Endometrial microvascular endothelial cells (primary cell): Measurements from ENCODE around the gene LRCH3. TPM values are rescaled to one million over a fixed set of nuclear protein-coding genes. Genes with fewer than 3 reads are reported as not detected.

Source experiments
- in situ Hi-C: cut with HindIII; loops from 2 replicates; pipeline ENCODE4 v1.10.0; 2017; ENCODE audit warnings: low sequenced_read_pairs, low pct_unique_long_range_greater_than_20kb; ENCODE audit errors: inconsistent ontology term
- total RNA-seq: library from RNA; depleted of rRNA; stranded (reverse); fragments of >200 nt; gene quantifications from one replicate; pipeline ENCODE4 v1.2.3, GENCODE V29; 2015; ENCODE audit errors: inconsistent ontology term

The LRCH3 gene
- total RNA-seq, 1 donor from 2014 or later: 32.1 TPM

DNA sequence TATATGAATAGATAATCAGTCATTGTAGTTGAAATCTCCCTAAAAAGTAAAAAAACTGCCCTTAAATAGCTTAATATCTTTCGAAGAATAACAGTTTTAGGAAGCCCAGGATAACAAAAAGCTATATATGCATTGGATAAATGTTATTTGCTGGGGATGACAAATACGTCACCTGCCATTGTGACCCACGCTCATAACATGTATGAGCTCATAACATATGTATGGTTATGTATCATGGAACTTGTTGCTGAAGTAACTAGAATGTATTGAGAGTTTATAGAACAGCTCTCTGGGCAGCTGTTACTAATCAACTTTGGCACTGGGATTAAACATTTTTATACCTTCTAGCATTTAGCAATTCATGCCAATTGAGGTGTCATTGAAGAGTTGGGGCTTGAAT, 1.7 kb upstream of the LRCH3 start:
- in situ Hi-C loops: no loop called here

DNA sequence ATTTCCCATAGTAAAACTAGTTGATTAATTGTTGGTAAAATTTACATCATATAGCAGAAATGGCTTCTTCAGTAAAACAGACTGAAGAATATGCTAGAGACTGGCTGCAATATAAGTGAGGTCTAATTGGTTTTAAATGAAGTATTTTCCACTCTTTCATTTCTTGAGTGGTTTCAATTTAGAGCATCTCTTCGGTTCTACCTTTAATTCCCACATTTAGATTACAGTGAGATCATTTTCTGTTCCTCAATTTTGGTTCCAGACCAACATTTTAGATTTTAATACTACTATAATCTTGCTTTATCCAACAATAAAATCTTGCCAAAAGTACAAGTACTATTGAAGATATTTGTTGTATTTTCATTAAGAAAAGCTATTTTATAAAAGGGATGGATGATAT, 1.0 kb upstream of the LRCH3 start:
- in situ Hi-C loops: no loop called here

DNA sequence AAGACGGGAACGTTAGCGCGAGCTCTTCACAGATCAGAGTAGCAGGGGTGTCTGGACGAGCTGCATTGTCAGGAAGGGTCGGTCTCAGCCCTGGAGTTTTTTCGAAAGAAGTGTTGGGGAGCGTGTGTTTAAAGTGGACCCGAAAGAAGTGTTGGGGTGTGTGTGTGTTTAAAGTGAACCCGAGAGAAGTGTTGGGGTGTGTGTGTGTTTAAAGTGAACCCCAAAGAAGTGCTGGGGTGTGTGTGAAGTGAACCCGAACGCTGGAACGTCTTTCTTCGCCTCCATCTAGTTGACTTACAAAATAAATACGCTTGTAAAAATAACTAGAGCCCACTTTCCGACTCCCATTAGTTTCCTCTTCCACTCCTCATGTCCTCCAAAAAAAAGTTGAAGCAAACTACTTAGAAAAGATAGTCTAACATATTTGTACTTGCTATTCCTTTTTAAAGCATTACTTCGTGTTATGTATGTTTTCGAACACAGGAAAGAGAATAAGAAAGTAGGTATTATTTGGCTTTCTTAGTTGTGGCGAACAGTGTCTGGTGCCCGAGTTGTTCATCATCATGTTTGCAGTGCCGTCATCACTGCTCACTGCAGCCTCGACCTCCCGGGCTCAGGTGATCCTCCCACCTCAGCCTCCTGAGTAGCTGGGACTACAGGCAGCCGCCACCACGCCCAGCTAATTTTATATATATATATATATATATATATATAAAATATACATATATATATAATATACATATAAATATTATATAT, 1.0 kb downstream of the LRCH3 start:
- in situ Hi-C loops: no loop called here

DNA sequence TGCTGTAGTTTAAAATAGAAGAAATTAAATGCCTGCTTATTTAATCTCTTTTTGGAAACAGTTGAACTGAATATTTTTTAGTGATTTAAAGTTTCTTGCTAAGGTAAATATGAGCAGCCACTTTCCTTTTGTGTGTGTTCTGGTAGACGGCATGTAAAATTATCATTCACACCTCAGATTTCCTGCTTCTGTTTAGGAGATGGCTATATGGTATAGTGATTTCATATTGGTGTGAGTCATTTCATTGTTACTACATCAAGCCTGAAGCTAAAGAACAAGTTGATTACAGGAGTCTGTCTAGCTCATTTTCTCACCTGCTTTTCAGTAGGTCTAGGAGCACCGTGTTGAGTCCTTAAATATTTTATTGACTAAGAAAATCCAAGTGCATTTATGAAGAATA, 2.2 kb downstream of the LRCH3 start:
- in situ Hi-C loops: no loop called here

DNA sequence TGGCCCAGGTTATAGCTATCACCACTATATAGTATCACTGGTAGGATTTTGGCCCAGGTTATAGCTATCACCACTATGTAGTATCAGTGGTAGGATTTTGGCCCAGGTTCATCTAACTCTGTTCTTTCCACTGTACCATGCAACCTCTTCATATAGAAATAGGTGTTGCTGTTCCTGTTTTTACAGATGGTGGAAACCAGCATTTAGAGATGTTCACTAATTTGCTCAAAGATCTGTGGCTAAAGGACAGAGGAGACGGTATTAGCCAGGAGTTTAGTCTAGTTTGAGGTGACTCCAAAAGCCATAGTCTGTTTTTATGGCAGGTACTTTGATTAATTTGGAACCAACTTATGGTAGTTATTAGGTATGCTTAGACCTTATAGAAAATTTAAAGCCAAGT, 3.1 kb downstream of the LRCH3 start:
- in situ Hi-C loops: no loop called here

DNA sequence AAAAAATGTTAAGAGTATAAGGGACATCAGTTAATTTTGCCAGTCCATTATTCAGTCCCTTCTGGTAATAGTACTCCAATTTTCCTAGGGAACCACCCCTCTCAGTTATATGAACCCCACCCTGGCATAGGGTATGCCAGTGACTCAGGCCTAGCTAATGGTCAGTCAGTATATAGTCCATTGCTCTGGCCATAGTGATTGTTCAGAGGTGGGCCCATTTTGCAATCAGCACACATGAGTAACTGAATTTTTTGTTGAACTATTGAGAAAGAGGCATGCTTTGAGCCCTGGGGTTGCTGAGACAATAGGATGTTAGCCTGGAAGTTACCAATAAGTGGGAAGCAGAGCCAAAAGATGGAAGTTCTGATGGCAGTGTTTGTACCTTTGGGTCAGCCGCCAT, 4.1 kb downstream of the LRCH3 start:
- in situ Hi-C loops: no loop called here

DNA sequence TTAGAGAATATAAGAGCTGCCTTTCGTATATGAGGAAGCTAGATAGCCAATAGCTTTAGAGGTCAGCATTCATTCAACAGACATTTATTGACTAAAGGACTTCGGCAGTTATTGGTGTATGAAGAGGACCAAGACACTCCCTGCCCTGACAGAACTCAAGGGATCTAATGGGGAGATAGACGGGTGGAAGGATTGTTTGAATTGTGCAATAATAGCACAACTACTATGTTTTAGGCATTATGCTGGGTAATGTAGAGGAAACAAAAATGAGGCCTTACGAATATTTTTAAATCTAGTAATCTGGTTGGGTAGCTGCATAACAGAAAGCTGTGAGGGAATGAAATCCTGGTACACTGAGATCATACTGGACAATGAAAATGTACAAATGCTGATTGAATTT, 5.0 kb downstream of the LRCH3 start:
- in situ Hi-C loops: no loop called here

DNA sequence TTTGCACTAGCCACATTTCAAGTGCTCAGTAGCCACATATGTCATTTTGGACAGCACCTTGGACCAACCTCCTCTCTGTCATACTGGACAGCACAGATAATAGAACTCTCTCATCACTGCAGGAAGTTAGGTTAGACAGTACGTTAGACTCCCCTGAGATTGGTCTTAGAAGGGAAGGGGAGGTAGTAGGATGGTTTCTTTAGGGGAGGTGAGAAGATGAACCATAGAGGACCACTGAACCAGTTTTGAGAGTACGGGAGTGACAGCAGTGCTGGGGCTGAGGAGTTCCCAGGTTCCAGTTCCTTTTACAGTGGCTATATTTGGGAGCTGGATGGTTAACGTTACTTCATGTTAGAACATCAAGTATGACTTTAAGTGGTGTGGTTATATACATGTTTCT, 7.8 kb downstream of the LRCH3 start:
- in situ Hi-C loops: no loop called here

DNA sequence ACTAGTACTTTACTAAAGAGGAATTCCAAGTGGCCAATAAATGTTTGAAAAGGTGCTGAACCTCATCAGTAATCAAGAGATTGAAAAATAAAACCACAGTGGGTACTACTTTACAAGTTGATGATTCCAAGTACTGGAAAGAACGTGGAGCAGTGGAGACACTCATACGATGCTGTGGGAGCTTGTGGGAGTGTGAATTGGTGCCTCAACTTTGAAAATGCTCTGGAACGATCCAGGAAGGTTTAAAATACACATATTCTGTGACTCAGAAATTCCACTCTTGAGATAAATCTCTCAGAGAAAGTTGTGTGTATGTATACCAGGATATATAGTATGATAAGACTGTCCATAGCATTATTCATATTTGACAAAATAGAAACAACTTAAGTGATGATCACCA, 9.3 kb downstream of the LRCH3 start:
- in situ Hi-C loops: no loop called here

DNA sequence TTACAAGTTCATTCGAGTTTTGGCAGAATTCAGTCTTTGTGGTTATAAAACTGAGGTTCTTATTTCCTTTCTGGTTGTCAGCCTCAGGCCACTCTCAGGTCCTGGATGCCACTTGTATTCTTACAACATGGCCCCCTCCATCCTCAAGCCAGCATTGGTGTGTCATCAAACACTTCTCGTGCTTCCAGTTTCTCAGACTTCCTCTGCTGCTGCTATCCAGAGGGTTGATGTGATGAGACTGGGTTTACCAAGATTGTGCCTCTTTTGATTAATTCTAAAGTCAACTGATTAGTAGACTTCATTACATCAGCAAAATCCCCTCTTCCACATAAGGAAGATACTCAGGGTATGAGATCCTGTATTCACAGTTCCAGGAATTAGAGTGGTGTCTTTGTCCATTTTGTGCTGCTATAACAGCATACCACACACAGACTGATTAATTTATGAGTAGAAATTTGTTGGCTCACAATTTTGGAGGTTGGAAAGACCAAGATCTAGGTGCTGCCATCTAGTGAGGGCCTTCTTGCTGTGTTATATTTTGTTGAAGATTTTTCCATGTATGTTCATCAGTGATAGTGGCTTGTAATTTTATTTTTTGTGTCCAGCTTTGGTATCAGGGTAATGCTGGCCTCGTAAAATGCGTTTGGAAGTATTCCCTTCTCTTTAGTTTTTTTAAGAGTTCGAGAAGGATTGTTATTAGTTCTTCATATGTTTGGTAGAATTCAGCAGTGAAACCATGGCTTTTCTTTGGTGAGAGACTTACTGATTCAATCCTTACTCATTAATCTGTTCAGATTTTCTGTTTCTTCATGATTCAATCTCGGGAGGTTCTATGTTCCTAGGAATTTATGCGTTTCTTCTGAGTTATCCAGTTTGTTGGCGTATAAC, 11.1 kb downstream of the LRCH3 start:
- in situ Hi-C loops: no loop called here

DNA sequence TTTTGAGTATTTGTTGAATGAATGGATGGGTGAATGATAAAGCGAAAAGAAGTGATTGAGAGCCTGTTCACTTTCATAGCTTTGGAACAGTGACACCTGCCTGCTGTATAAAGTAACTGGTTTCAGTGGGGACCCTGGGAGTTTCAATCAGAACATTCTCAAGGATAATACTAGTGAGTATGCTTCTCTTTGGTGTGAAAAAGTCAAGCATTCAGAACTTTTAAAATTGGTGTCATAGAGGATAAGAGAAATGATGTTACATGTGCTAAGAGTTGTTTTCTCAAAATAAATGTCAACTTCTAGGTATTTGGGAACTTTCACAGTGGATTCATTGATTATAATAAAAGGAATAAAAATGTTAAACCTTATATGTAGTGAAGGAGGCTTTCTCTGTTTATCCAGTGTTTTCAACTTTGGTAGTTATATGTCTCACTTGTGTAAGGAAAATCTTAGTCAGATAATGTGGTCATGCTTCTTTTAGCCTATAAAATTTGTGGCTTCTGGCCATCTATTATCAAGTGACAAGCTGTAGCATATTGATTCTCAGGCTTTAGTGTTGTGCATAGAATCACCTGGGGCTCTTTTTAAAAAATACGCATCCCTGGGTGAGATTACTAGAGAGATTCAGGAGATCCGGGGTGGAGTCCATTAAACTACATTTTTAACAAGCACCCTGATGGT, 11.9 kb downstream of the LRCH3 start:
- in situ Hi-C loops: no loop called here

DNA sequence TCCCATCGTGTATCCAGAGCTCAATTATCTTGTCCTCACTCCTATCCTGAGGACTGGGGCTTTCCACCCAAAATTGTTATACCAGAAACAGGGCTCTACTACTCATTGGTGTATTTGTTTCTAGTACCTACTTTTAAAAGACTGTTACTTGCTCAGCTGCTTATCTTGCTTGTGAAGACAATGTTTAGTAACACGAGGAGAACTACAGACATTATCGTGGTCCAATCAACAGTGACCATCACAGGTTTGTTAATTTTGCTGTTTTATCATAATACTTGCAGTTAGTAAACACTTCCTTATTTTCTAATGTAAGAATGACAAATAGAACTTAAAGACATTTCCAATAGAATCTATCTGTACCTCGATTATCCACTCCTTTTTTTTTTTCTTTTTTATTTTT, 13.5 kb downstream of the LRCH3 start:
- in situ Hi-C loops: no loop called here

DNA sequence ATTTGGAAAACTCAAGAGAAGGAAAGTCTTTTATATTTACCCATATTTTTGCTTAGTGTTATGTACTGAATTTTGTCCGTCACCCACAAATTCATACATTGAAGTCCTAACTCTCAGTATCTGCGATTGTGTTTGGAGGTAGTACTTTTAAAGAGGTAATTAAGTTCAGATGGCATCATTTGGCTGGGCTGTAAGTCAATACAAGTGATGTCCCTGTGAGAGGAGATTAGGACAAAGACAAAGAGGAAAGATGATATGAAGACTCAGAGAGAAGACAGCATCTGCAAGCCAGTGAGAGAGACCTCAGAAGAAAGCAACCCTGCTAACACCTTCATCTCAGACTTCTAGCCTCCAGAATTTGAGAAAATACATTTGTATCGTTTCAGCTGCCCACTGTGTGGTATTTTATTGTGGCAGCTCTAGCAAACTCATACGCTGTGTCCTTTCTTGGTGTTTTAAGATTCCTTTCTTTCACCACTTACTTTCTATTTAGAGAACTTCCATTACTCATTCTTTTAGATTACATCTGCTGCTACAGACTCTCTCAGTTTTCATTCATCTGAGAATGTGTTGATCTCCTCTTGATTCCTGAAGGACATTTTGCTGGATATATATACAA, 17.0 kb downstream of the LRCH3 start:
- in situ Hi-C loops: no loop called here

DNA sequence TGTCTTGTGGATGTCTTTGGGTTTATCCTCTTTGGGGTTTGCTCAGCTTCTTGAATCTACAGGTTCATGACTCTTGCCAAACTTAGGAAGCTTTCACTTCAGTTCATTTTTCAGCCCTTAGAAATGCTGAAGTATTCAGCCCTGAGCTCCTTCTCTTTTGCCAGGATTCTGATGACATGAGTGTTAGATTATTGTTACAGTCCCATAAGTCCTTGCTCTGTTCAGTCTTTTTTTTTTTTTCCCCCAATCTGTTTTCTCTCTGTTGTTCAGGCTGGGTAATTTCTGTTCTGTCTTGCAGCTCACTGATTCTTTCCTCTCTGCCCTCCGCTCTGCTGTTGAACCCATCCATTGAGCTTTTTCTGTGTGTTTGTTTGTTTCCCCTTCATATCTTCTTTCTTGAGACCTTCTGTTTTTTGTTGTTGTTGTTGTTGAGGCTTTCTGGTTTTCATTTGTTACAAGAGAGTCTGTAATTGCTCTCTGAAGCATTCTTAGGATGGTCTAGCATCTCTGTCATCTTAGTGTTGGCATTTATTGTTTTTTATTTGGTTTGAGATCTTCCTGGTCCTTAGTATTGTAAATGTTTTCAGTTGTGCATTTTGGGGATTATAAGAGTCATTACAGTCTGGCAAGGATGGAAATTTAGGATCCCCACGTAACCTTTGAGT, 18.4 kb downstream of the LRCH3 start:
- in situ Hi-C loops: no loop called here

DNA sequence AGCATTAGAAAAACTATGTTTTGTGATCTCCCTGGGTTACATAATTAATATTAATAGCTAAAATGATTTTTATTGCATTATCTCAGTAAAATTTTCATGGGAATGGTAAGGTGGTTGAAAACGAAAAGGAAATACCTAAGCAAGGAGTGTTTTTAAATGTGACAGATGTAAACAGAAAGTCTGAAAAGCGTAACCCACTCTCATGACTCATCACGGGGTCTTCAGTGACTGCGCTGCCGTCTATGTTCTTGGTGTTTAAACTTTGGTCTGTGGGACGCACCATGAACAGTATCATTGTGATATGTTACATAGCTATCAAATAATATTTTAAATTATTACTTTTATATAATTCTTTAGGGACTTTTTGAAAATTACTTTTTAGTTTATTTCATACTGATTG, 19.8 kb downstream of the LRCH3 start:
- in situ Hi-C loops: no loop called here

DNA sequence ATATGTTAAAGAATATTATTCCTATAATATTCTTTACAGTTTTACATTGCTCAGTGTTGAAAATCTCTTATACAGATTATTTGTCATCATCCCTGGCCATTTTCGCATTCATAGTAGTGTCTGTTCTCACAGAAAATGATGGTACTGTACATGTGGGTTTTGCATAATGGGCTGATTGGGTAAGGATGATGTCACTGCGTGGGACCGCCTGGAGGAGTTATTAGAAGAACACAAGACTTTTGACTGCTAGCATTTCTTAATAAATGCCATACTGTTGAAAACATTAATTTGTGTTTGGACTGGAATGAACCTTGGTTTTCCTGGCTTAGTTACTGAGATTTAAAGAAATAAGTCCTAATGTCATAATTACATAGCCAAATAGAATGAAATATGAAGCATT, 20.3 kb downstream of the LRCH3 start:
- in situ Hi-C loops: no loop called here

DNA sequence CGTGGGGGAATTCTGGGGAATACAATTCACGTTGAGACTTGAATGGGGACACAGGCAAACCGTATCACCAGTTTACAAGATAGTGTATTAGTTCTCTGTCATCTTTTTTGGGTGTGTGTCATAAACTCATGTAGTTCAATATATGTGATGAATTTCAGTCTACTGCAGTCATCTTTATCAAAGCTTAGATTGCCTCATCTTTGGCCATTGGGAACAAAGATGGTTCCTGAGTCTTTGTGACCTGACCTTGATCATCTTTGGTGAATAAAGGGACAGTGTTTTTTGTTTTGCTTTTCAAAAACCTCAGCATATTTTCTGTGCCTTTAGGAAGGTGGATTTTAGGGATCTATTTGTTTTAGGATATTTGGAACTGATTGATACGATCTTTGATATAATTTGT, 23.3 kb downstream of the LRCH3 start:
- in situ Hi-C loops: no loop called here

DNA sequence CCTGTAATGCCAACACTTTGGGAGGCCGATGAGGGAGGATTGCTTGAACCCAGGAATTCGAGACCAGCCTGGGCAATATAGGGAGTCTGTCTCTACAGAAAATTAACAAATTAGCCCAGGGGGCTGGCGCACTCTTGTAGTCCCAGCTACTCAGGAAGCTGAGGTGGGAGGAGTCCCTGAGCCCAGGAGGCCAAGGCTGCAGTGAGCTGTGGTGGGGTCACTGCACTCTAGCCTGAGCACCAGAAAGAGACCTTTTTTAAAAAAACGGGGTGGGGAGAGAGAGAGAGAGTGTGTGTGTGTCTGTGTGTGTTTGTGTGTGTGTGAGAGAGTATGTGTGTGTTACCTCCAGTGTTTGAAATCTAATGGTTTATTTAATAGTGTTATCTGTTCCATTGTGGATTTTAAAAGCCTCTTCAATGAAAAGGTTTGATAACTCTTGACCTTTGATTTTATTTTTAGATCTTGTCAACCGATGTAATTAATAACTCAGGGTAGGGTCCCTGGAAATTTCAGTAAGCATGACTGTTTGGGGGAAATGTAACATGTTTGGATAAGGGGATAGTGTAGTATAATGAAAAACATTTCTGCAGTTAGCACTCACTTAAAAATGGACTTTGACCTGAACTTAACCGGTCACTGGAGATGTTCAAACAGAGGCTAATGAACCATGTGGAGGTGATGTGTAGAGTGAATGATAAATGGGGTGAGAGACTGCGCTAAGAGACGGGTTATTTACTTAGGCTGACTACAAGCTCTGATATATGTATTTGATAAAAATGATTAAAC, 29.7 kb downstream of the LRCH3 start:
- in situ Hi-C loops: no loop called here
